Kidney glomerular epithelial cell (primary cell): ENCODE data around the gene GSG1L.
"Not testable (repeated sequence)": the region's sequence is repeated elsewhere in the genome, so short reads cannot be mapped to it uniquely, and the experiment has no call there.

ENCODE experiments used
- DNase-seq: peaks from one replicate; lab custom pipeline; 2025; lab: John Stamatoyannopoulos, UW

The GSG1L gene

DNA sequence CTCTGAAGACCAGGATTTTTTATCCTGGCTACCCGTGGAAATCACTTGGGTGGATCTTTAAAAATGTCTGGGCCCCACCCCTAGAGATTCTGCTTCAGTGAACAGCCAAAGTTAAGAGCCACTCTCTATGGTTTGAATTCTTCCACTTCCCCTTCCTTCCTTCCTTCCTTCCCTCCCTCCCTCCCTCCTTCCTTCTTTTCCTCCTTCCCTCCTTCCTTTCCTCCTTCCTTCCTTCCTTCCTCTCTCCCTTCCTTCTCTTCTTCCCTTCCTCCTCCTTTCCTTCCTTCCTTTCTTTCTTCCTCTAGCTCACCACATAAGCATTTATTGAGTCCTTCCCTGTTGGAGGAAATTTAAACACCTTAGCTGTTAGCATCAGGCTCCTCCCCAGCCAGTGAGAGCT is 310.0 kb downstream of the GSG1L start:
- no peak for DNase-seq

DNA sequence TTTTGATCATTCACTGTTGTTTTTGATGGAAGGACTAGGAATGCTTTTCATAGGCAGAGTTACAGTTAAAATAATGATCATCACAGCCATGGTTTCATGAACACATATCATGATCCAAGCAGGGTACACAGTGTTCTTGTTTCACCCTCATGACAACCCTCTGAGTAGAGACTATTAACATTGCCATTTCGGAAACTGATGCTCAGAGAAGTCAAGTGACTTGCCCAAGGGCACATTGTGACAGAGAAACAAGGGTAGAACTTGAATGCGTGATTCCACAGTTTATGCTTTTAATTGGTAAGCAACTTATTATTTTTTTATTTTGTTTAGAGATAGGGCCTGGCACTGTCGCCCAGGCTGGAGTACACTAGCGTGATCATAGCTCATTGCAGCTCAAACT is 311.3 kb downstream of the GSG1L start:
- no peak for DNase-seq

DNA sequence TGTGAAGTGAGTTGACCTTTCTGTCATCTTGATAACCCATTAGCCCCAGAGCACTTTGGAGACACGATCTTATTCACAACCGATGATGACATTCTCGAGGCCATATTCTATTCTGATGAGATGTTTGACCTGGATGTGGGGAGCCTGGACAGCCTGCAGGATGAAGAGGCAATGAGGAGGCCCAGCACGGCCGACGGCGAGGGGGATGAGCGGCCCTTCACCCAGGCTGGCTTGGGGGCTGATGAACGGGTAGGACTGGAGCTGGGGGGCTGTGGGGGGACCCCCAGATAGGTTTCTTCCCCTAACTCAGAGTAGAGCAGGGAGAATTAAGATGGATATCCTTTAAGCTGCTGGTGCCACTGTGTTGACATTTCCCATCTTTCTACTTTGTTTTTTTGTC is 311.8 kb downstream of the GSG1L start:
- DNase-seq, result no peak

DNA sequence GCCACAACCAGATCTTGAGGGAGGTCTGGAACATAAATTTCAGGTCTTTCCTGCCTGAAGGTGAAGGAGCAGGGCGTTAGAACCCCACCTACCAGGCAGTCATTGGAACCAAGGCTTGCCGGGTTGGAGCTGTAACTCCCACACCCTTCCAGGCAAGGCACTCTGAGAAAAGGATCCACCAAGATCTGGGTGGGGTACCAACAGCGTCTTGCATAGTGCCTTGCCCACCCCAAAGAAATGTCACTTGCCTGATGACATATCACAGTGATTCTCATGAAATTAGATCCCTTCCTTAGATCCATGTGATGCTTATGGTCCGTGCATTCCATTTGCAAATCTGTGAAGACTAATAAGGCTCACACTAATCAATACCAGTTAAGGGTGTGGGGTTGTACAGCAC is 312.3 kb downstream of the GSG1L start:
- DNase-seq, result no peak

DNA sequence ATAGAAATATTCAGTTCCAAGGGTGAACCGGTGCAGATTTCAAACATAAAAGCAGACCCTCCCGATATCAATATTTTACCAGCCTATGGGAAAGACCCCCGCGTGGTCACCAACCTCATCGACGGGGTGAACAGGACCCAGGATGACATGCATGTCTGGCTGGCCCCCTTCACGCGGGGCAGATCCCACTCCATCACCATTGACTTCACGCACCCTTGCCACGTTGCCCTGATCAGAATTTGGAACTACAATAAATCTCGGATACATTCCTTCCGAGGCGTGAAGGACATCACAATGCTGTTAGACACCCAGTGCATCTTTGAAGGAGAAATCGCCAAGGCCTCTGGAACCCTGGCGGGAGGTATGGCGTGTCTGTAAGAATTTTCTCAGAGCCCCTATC is 313.6 kb downstream of the GSG1L start:
- no peak for DNase-seq

DNA sequence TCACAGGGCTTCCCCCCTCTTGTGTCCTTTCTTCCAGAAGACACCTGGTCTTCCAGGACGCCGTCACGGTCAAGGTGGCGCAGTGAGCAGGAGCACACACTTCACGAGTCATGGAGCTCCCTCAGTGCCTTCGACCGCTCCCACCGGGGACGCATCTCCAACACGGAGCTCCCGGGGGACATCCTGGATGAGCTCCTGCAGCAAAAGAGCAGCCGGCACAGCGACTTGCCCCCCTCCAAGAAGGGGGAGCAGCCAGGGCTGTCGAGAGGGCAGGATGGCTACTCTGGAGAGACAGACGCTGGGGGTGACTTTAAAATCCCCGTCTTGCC is 314.0 kb downstream of the GSG1L start:
- no peak for DNase-seq

DNA sequence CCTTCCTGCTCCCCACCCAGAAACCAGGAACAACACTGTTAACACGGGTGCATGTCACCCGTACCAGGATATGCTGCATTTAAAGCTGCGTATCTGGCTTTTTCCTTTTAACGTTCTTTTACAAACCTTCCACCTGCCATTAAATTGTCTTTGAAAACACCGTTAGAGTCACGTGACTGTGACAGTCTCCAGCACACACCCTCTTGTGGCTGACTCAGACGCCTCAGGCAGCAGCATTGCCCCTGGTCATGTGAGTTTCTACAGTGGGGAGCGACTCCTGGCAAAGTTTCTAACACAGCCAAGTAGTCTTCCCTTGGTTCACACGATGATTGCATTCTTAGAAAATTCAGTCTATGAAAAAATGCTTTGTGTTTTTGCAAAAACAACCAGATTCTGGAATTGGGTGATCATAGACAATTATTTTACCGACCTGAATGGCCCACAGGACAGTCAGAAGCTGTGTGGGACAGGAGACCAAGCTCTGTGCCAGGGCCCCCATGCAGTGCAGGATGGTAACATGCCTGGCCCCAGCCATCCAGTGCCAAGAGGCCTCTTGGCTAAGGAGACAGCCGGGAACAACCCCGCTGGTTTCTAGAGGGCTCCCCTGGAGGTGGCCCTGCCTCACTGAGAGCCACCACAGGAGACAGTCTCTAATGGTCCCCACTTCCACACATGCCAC is 314.5 kb downstream of the GSG1L start:
- peak; percentile 42 for DNase-seq

DNA sequence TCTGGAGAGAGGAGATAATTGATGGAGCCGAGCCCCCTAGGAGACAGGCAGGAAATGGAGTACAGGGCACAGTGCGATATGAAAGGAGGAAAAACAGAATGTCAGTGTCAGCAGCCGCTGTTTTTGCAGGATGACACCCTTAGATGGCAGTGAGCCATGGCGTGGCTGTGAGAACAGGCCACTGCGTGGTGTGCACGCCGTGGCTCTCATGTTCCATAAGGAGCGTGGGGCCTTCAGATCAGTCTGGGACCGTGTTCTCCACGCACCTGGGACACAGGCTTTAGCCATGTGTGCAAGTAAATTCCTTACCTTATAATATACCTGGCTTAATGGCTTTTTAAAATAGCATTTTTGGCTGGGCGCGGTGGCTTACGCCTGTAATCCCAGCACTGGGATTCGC is 315.6 kb downstream of the GSG1L start:
- DNase-seq, result no peak

DNA sequence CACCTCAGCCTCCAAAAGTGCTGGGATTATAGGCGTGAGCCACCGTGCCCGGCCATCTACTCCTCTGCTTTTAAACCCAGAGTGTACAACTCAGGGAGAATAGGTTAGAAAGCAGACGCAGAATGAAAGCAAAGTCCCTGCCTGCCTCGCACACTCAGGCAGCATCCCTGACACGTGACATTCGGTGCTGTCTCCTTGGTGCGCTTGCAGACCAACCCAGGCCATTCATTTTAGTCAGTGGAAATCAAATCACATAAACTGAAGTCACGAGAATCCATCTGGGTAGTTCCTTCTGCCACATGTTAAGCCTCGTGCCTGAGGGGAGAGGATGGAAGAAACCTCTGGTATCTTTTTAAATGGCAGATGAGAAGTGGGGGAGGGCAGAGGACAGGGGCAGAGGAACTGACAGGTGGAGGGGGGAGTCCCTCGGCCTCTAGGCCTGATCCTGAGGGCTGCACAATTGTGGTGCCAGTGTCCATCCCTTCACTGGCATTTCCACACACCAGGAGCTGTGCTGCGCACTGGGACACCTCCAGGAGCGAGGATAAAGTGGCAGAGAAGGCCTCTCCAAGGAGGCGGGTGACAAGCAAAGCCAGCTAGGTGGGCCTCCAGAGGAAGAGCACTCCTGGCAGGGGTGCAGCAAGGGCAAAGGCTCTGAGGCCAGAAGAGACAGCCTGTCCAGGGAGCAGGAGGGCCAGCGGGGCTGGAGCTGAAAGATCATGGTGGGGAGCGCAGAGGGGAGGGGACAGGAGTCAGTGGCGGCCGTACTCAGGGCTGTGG is 317.2 kb downstream of the GSG1L start:
- DNase-seq, result no peak

DNA sequence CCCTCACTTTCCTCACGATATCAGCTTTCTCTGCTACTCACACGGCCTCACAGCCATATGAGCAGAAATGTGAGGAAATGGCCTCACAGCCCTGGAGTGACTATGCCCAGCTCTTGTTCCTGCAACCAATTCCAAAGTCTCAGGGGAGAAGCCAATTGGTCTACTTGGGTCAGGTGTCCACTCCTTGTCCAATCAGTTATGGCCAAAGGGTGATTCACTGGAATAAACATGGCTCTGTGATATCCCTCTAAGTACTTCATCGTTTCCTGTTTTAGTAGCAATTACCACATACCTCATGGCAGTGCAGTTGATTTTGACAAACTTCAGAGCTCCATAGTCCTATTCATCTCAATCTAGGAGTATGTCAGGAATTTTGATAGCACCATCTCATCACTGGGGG is 318.2 kb downstream of the GSG1L start:
- no peak for DNase-seq

DNA sequence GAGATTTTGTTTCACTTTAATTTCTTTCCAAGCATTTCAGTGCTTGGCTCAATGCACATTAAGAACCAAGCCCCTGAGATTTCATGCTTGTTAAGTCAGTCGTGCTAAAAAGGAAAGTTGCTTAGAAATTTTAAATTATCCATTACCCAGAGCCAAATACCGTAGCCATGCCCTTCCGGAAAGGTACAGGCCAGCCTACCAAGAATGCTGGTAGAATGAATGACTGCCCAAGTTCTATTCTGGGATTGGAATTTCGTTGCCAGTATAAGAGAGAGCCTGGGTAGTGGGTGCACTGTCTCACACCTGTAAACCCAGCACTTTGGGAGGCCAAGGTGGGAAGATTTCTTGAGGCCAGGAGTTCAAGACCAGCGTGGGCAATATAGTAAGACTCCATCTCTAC is 319.6 kb downstream of the GSG1L start:
- no peak for DNase-seq

DNA sequence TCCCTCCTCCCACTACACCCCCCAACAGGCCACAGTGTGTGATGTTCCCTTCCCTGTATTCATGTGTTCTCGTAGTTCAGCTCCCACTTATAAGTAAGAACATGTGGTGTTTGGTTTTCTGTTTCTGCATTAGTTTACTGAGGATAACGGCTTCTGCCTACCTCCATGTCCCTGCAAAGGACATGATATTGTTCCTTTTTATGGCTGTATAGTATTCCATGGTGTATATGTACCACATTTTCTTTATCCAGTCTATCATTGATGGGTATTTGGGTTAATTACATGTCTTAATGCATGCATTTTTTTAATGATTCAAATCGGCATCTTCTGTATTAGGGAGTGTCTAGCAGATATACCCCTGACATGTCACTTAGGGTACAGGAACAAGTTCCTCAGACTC is 320.5 kb downstream of the GSG1L start:
- not testable (repeated sequence) for DNase-seq

DNA sequence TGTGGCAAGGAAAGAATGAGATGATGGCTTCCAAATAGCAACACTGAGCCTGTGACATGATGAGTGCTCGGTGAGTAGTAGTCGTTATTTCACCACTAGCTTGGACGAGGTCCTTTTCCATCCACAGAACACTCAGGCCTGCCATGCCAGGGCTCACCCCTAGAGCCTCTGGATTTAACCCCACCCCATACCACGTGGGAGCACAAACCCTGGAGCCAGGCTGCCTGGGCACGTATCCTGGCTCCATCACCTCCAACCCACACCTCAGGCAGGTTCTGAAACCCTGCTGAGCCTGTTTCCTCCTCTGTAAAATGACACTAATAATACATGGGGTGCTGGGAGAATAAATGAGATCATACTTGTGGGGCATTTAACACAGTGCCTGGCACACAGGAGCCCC is 321.2 kb downstream of the GSG1L start:
- DNase-seq, result no peak

DNA sequence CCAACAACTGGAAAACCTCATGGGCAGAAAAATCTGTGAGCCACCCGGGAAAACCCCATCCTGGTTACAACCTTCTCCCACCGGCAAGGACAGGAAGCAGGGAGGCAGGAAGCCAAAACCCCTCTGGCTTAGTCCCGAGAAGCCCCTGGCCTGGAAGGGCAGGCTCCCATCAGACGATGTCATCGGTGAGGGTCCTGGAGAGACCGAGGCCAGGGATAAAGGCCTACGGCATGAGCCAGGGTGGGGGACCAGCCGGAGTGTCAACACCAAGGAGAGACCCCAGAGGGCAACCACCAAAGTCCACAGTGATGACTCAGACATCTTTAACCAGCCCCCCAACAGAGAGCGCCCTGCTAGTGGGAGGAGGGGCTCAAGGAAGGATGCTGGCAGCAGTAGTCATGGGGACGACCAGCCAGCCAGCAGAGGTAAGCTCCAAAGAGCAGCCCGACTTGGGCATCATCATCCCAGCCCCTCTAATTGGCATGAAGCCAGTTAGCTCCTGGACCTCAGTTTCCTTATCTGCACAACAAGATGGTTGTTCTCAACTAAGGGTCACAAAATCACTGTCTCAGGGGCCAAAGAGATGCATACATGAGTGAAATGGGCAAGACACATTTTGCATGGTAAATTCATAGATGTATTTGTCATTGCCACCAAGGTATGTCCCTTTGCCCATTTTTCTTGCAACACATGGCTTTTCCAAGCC is 322.9 kb downstream of the GSG1L start:
- no peak for DNase-seq

DNA sequence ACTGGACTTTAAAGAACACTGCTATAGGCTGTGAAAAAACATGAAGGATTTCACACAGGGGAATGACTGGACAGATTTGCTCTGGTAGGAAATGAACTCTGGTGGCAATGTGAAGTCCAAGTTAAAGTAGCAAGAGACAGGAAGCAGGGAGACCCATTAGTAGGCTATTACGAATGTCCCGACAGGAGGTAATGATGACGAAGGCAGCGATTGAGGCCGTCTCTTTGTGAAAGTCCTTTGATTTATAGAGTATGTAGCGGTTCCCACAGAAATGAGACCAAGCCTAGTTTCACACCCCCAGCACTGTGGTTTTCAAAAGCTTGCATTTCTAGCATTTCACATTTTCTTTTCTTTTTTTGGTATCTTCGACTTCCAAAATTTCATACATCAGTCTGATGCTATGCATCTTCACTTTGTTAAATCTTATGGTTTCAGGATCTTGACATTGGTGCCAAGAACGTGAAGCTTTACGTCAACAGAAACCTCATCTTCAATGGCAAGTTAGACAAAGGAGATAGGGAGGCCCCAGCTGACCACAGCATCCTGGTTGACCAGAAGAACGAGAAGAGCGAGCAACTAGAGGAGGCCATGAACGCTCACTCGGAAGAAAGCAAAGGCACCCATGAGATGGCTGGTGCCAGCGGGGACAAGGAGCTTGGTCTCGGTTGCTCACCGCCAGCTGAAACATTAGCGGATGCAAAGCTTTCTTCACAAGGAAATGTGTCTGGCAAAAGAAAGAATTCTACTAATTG is 323.7 kb downstream of the GSG1L start:
- no peak for DNase-seq

DNA sequence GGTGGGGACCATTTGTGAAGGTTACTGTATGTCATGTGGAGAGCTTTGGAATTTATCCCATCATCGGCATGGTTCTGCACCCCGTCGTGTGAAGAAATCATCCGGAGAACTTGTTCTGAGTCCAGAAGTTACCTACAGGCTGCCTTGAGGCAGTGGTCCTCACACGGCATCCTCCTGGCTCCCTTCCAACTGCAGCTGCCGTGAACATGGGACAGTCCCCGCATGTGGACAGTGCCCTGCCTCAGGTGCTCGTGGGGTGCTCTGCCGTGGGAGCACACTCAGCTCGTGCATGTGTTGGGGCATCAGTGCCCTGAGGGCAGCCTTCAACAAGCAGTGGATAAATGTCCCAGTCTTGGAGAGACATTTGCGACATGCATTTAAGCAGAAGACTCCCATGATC is 324.9 kb downstream of the GSG1L start:
- DNase-seq, result no peak
